ENCODE results near the gene SLC25A4.
"Not testable (repeated sequence)": the region's sequence is repeated elsewhere in the genome, so short reads cannot be mapped to it uniquely, and the experiment has no call there.

Gene SLC25A4

GRCh38 chr4:185100423-185100822, 42.6 kb upstream of the SLC25A4 start:
- H3K4me3 ChIP-seq (ENCODE audit: low read depth, low read length): no peak overlapping the region
- no peak for TF ChIP-seq CTCF (conservative IDR thresholded peaks at IDR 0.05; ENCODE audit: low read depth, low read length)
- no peak for DNase-seq (ENCODE audit: low read depth)

DNA sequence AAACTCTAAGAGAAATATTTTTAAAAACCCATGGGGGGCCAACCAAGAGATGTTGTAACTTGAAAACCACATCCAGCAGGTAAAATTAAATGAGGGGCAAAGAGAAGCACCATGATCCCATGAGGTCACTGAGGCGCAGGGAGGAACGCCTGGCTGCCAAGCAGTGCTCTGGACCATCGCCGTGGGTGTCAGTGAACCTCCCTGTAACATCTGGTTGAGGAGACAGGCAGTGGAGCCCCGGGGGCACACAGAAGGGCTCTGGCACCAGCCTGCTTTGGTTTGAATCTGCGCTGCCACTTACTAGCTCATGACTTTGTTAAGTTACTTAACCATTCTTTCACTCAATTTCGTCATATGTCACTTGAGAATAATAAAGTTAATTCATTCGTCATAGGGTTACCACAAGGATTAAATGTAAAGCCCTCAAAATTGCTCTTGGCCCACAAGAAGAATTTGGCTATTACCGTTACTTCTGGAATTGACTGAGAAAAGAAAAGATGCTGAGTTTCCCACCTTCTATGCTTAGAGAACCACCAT, 41.6 kb upstream of the SLC25A4 start:
- DNase-seq (ENCODE audit: low read depth): no peak
- TF ChIP-seq CTCF (conservative IDR thresholded peaks at IDR 0.05; ENCODE audit: low read depth, low read length): no peak
- no peak overlapping the region for H3K4me3 ChIP-seq (ENCODE audit: low read depth, low read length)

- DNase-seq (ENCODE audit: low read depth): no peak
- TF ChIP-seq CTCF (conservative IDR thresholded peaks at IDR 0.05; ENCODE audit: low read depth, low read length): no peak
- H3K4me3 ChIP-seq (ENCODE audit: low read depth, low read length): no peak overlapping the region
Observed at GRCh38 chr4:185104733-185105132, 38.3 kb upstream of the SLC25A4 start.

DNA sequence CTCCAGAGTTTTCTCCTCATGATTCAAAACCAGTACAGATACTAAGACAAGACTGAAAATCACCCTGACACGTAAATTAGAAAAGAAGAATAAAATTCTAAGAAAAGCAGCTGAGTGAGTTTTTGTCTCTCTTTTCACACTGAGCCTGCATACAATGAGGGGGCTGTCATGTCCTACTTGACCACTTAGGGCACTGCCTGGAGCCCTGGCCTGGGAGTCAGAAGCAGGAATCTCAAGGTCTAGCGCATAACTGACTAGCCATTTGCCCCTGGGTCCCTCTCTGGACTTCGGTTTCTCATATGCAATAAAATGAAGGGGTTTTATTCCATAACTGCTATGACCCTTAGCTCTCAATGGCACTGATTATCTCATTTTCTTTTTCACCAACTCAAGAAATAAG, 36.7 kb upstream of the SLC25A4 start:
- TF ChIP-seq CTCF (conservative IDR thresholded peaks at IDR 0.05; ENCODE audit: low read depth, low read length): no peak
- no peak for DNase-seq (ENCODE audit: low read depth)
- no peak overlapping the region for H3K4me3 ChIP-seq (ENCODE audit: low read depth, low read length)

- not testable (repeated sequence) for H3K4me3 ChIP-seq (ENCODE audit: low read depth, low read length)
Observed at GRCh38 chr4:185107574-185107973, 35.5 kb upstream of the SLC25A4 start.

GRCh38 chr4:185108185-185108584, 34.9 kb upstream of the SLC25A4 start:
- H3K4me3 ChIP-seq (ENCODE audit: low read depth, low read length): no peak overlapping the region
- no peak for TF ChIP-seq CTCF (conservative IDR thresholded peaks at IDR 0.05; ENCODE audit: low read depth, low read length)
- DNase-seq (ENCODE audit: low read depth): no peak

More at GRCh38 chr4:185107574-185107973, 35.5 kb upstream of the SLC25A4 start:
- DNase-seq (ENCODE audit: low read depth): not testable (repeated sequence)

DNA sequence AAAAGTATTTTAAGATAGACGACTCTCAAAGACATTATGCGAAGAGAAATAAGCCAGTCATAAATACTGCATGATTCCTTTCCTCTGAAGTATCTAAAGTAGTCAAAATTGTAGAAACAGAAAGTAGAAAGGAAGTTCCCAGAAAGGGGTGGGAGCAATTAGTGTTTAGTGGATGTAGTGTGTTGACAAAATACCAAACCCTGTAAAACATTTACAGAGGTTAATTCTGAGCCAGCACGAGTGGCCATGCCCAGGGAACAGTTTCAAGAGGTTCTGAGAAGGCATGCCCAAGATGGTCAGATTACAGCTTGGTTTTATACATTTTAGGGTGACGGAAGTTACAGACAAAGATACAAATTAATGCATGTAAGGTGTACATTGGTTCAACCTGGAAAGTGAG, 34.4 kb upstream of the SLC25A4 start:
- no peak for TF ChIP-seq CTCF (conservative IDR thresholded peaks at IDR 0.05; ENCODE audit: low read depth, low read length)
- no peak overlapping the region for H3K4me3 ChIP-seq (ENCODE audit: low read depth, low read length)
- no peak for DNase-seq (ENCODE audit: low read depth)
